IPS-18c (cell line): ENCODE results near the gene LTBP4.
"Not testable (repeated sequence)": the region's sequence is repeated elsewhere in the genome, so short reads cannot be mapped to it uniquely, and the experiment has no call there.

Experiments used
- H3K4me3 ChIP-seq: 2 replicates; pipeline ENCODE4 v1.7.0; 2013; ENCODE audit warnings: low read depth, mild to moderate bottlenecking, low read length, moderate library complexity; ENCODE audit not compliant: insufficient read depth
- H3K9me3 ChIP-seq: one replicate; pipeline ENCODE4 v1.6.1; 2013; ENCODE audit warnings: mild to moderate bottlenecking, low read length, moderate library complexity; ENCODE audit not compliant: control insufficient read depth, insufficient read depth

The LTBP4 gene

DNA sequence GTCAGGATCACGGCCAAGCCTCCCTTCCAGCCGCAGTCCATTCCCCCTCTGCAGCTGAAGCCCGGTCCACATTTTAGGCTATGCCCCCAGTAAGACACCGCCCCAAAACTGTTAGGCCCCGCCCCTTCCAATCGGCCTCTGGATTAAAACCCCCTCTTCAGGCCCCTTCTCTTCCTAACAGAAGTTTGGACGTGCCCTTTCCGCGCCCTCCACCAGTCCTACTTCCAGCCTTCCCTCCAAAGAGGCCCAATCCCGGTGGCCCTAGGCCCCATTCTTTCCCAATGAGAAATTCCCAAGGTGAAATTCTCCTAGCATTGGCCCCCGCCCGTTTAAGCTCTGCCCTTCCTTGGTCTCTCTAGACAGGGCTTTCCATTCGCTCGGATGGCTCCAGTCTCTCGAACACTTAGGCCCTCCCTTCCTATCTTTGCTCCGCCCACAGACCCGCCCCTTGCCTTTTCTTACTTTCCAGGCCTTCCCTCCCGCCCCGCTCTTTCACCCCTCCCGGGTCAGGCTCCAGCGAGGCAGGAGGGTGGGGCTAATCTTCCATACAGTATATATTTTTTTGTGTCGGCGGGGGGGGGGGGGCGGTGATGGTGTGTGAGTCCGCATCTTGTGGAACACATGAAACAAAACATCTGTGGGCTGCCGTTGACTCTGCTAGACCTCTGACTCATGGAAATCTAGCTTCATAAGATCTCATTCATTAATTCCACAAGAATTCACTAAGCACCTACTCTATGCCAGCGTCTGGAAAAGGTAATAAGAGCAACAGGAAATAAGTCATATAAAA, 13.6 kb downstream of the LTBP4 start:
- Histone ChIP-seq H3K9me3 (no peaks in the 10 kb centered on the region), H3K4me3 (peak overlapping the region; percentile 94)

DNA sequence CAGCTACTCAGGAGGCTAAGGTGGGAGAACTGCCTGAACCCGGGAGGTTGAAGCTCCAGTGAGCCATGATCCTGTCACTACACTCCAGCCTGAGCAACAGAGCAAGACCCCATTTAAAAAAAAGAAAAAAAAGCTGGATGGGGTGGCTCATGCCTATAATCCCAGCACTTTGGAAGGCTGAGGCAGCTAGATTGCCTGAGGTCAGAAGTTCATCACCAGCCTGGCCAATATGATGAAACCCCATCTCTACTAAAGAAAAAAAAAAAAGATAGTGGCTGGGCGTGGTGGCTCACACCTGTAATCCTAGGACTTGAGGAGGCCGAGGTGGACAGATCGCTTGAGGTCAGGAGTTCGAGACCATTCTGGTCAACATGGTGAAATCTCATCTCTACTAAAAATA, 15.0 kb downstream of the LTBP4 start:
- Histone ChIP-seq H3K9me3 (no peaks in the 10 kb centered on the region), H3K4me3 (no peak overlapping the region)

DNA sequence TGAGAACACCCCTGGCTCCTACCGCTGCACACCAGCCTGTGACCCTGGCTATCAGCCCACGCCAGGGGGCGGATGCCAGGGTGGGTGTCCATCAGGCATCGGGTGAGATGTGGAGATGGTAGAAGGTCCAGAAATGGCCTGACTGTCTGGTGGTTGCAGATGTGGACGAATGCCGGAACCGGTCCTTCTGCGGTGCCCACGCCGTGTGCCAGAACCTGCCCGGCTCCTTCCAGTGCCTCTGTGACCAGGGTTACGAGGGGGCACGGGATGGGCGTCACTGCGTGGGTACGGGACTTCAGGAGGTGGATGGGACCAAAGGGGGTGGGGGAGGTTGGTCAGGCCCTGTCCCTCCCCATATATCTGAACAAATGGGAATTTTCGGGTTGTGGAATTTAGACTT, 15.8 kb downstream of the LTBP4 start:
- H3K9me3 ChIP-seq, result no peaks in the 10 kb centered on the region

DNA sequence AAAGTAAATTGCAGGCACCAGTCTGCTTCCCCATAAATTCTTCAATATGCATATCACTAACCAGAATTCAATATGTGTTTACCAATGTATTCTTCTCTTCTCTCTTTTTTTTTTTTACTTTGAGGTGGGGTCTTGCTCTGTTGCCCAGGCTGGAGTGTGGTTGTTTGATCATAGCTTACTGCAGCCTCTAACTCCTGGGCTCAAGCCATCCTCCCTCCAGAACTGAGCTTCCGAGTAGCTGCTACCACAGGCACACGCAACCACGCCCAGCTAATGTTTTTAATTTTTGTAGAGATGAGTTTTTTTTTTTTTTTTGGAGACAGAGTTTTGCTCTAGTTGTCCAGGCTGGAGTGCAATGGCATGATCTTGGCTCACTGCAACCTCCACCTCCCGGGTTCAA, 16.8 kb downstream of the LTBP4 start:
- Histone ChIP-seq H3K9me3 (no peaks in the 10 kb centered on the region), H3K4me3 (no peak overlapping the region)

More for the DNA sequence above, 15.8 kb downstream of the LTBP4 start:
- H3K4me3 ChIP-seq, result no peak overlapping the region

DNA sequence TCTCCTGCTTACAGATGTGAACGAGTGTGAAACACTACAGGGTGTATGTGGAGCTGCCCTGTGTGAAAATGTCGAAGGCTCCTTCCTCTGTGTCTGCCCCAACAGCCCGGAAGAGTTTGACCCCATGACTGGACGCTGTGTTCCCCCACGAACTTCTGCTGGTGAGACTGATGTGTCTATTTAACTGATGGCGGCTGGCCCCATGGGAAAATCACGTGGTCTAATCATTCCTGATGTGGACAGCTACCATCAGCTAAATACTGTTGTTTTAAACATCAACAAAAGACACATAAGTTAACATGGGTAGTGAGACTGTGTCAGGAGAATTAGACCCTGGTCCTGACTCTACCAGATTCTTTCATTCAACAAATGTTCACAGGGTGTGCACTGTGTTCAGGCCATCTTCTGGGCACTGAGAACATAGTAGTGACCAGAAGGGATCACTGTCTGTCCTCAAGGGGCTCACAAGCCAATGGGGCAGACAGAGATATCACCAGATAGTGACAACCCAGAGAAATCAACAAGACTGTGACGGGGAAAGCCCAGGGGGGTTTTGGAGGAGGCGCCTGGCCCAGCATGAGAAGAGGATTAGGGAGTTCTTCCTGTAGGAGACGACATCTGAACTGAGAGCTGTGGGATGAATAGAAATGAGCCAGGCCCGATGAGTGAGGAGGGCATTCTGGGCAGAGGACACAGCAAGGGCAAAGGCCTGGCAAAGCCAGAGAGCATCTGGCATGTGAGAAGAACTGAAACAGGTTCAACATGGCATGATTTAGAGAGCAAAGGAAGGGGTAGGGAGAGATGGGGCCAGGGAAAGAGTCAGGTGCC, 18.4 kb downstream of the LTBP4 start:
- Histone ChIP-seq H3K9me3 (no peaks in the 10 kb centered on the region), H3K4me3 (no peak overlapping the region)

DNA sequence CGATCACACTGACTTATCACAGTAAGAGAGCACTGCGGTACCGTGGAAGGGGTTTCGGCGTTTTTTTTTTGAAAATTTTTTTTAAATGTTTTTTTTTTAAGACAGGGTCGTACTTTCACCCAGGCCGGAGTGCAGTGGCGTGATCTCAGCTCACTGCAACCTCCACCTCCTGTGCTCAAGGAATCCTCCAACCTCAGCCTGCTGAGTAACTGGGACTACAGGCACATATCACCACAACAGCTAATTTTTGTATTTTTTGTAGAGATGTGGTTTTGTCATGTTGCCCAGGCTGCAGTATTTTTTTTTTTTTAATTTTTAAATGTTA, 19.0 kb downstream of the LTBP4 start:
- Histone ChIP-seq H3K9me3 (no peaks in the 10 kb centered on the region), H3K4me3 (no peak overlapping the region)

DNA sequence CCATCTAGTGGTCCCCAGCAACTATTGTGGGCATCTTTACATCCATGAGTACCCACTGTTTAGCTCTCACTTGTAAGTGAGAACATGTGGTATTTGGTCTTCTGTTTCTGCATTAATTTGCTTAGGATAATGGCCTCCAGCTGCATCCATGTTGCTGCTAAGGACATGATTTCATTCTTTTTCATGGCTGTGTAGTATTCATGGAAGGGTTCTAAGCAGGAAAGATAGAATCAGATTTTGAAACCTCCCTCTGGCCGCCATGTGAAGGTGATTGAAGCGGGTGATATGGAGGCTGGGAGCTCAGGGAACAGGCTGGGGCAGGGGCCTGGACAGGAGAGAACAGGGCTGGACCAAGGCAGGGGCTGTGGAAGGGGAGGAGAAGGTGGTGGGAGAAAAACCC, 20.1 kb downstream of the LTBP4 start:
- H3K4me3 ChIP-seq, result no peak overlapping the region
- H3K9me3 ChIP-seq, result no peaks in the 10 kb centered on the region

DNA sequence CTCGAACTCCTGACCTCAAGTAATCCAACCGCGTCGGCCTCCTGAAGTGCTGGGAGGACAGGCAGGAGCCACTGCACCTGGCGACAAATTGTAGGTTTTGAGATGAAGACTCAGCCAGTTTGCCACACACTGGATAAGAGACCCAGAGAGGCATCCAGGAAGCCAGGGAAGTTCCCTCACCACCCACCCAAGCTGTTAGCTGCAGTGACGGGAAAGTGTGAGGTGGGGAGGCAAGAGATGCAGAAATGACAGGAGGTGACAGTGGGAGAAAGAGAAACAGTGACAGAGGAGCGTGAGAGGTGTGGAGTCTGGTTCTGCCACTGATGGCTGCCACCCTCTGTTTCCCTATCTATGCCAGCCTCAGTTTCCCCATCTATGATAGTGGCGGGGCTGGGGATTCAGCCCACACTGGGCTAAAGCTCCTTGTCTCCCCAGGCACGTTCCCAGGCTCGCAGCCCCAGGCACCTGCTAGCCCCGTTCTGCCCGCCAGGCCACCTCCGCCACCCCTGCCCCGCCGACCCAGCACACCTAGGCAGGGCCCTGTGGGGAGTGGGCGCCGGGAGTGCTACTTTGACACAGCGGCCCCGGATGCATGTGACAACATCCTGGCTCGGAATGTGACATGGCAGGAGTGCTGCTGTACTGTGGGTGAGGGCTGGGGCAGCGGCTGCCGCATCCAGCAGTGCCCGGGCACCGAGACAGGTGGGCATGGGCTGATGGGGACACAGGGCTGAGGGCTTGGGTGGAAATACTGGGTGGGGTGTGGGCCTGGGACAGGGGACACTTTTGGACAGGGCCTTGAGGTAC, 21.0 kb downstream of the LTBP4 start:
- Histone ChIP-seq H3K9me3 (no peaks in the 10 kb centered on the region), H3K4me3 (no peak overlapping the region)

DNA sequence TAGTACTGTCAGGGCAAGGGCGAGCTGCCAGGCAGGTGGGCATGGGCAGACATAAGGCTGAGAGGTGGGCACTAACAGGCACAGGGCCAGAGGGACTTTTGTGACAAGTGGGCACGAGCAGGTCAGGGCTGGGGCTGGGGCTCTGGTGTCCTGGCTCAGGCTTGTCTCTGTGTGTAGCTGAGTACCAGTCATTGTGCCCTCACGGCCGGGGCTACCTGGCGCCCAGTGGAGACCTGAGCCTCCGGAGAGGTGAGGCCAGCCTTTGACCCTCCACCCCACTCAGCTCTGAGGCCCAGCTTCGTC, 21.6 kb downstream of the LTBP4 start:
- H3K9me3 ChIP-seq, result no peaks in the 10 kb centered on the region
- H3K4me3 ChIP-seq, result no peak overlapping the region

DNA sequence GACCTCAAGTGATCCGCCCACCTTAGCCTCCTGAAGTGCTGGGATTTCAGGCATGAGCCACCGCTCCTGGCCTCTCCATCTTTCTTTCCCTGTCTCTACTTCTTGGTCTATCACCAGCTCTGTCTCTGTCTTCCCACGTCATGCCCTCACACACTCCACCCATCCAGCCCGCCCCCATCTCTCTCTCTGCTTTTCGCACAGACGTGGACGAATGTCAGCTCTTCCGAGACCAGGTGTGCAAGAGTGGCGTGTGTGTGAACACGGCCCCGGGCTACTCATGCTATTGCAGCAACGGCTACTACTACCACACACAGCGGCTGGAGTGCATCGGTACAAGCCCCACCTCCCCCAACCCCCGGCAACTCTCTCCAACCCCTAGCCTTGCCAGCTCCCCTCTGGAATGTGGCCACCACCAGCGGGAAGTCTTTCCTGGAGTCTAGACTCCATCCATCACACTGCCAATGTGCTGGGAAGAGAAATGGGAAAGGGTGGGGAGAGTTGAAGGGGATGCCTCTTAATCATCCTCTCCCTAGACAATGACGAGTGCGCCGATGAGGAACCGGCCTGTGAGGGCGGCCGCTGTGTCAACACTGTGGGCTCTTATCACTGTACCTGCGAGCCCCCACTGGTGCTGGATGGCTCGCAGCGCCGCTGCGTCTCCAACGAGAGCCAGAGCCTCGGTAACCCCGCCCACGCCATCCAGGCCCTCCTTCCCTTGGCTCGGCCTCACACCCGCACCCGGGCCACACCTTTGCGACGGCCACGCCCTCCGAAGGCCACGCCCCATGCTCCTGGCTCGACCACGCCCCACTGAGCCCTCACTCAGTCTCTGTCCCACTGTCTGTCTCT, 22.5 kb downstream of the LTBP4 start:
- no peaks in the 10 kb centered on the region for H3K9me3 ChIP-seq
- H3K4me3 ChIP-seq, result peak overlapping the region; percentile 30

DNA sequence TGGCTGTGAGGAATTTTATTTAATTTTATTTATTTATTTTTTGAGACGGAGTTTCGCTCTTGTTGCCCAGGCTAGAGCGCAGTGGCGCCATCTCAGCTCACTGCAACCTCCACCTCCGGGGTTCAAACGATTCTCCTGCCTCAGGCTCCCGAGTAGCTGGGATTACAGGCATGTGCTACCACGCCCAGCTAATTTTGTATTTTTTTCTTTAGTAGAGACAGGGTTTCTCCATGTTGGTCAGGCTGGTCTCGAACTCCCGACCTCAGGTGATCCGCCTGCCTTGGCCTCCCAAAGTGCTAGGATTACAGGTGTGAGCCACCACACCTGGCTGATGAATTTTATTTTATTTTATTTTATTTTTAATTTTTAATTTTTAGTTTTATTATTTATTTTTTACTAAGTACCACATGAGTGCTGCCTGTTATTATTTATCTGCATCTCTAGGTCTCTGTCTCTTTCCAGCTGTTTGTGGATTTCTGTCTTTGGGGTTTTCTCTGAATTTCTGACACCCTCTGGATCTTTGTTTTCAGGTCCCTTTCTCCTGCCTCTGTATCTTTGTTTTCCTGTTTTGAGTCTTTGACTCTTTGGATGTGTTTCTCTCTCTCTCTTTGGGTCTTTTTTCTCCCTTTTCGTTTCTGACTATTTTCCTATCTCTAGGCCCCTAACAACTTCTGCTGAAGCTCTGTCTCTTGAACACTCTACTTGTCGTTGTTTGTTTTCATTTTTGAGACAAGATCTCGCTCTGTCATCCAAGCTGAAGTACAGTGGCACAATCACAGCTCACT, 23.4 kb downstream of the LTBP4 start:
- not testable (repeated sequence) for H3K4me3 ChIP-seq, H3K9me3 ChIP-seq

DNA sequence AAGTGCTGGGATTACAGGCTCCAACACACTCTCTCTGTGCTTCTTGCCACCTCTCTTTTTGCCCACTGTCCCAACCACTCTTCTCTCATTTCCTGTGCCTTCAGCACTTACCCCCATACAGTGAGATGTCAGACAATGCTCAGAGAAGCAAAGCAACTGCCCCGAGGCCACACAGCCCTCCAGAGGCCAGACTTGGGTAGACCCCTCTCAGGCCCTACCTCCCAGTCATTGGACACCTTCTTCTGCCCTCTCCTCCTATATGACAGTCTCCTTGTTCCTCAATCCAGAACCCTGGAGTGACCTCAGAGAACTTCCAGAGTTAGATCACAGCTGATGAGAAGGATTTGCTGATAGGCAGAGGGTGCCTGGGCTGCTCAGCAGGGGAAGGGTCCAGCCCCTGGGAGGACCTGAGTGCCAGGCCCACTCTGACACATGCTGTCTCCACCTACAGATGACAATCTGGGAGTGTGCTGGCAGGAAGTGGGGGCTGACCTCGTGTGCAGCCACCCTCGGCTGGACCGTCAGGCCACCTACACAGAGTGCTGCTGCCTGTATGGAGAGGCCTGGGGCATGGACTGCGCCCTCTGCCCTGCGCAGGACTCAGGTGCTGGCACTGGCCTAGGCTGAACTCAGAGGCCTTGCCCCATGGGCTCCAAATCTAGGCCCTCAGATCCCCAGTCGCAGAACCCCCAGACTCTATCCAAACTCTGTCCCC, 24.4 kb downstream of the LTBP4 start:
- no peaks in the 10 kb centered on the region for H3K9me3 ChIP-seq
- no peak overlapping the region for H3K4me3 ChIP-seq

DNA sequence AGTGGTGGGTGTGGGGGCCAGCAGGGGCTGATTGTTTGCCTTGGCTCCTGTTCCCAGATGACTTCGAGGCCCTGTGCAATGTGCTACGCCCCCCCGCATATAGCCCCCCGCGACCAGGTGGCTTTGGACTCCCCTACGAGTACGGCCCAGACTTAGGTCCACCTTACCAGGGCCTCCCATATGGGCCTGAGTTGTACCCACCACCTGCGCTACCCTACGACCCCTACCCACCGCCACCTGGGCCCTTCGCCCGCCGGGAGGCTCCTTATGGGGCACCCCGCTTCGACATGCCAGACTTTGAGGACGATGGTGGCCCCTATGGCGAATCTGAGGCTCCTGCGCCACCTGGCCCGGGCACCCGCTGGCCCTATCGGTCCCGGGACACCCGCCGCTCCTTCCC, 25.7 kb downstream of the LTBP4 start:
- H3K9me3 ChIP-seq, result no peaks in the 10 kb centered on the region
- H3K4me3 ChIP-seq, result no peak overlapping the region

DNA sequence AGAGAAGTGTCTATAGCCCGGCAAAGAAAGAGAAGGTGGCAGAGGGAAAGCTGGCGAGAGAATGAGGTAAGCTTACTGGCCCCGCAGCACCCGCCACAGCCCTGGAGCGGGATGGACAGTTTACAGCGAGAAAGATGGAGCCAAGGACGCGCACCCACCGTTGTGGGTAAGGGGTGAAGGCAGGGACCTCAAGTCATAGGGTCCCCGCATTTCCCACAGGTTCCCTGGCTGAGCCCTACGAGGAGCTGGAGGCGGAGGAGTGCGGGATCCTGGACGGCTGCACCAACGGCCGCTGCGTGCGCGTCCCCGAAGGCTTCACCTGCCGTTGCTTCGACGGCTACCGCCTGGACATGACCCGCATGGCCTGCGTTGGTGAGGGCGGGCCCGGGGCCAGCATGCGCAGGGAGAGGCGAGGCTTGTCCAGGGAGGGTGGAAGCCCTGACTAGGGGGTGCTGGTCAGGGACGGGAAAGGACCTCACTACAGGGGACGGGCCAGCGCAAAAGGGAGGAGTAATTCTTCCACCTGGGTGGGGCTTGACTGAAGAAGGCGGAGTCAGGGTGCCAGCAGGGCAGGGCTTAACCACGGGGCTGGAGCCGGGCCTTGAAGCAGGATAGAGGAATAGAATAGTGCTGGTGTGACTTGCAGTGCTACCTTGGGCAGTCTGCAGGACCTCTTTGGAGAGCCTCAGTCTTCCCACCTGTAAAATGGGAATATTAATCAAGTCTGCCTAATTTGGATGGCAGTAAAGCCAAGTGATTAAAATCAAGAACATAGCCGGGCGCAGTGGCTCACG, 26.5 kb downstream of the LTBP4 start:
- Histone ChIP-seq H3K9me3 (no peaks in the 10 kb centered on the region), H3K4me3 (no peak overlapping the region)

DNA sequence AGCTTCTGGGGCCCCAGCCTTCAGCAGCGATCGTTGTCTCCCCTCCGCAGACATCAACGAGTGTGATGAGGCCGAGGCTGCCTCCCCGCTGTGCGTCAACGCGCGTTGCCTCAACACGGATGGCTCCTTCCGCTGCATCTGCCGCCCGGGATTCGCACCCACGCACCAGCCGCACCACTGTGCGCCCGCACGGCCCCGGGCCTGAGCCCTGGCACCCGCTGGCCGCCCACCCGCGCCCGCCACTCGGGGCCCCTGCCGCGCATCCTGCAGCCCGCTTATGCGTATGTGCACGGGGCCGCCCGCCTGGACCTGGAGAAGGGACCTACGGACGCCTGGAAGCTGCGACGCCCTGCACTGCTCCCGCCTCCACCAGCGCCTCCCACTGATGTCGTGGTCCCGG, 28.2 kb downstream of the LTBP4 start:
- H3K9me3 ChIP-seq, result no peaks in the 10 kb centered on the region
- H3K4me3 ChIP-seq, result no peak overlapping the region
